NCI-H146 treated with DMSO at 0.1 percent for 48 hours (cell line): ENCODE results near the gene PLAAT4.
"Not testable (repeated sequence)": the region's sequence is repeated elsewhere in the genome, so short reads cannot be mapped to it uniquely, and the experiment has no call there.

Experiments used
- DNase-seq: peaks from one replicate; lab custom pipeline; 2025; ENCODE audit not compliant: unreplicated experiment; lab: John Stamatoyannopoulos, UW

The PLAAT4 gene

DNA sequence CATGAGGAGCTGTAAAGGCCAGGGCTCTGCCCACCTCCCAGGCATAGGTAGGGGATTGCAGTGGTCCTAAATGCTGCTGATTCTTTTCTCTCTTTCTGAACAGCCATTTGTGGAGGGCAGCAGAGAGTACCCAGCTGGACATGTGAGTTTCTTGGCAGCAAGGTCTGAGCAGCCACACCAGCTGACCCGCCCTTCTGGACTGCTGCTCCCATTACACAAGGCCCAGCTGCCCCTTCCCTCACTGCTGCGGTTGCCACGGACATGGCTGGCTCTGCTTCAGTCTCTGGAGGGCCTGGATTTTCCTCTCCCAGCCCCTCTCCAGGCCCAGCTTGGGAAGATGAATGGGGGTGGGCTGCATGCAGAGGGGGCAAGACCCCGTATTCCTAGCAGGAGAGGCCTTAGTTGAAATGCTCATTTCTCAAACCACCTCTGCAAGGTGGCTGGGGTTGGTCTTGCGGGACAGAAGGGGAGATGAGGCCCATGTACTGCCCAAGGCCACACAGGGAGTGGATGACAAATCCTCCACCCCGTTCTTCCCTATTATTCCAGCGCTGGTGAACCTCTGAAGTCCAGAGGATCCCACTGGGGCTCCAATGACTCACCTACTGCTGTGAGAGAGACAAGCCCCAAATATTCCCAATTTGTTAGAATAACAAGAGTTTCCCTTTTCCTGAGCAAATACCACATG, 26.1 kb upstream of the PLAAT4 start:
- no peak for DNase-seq

DNA sequence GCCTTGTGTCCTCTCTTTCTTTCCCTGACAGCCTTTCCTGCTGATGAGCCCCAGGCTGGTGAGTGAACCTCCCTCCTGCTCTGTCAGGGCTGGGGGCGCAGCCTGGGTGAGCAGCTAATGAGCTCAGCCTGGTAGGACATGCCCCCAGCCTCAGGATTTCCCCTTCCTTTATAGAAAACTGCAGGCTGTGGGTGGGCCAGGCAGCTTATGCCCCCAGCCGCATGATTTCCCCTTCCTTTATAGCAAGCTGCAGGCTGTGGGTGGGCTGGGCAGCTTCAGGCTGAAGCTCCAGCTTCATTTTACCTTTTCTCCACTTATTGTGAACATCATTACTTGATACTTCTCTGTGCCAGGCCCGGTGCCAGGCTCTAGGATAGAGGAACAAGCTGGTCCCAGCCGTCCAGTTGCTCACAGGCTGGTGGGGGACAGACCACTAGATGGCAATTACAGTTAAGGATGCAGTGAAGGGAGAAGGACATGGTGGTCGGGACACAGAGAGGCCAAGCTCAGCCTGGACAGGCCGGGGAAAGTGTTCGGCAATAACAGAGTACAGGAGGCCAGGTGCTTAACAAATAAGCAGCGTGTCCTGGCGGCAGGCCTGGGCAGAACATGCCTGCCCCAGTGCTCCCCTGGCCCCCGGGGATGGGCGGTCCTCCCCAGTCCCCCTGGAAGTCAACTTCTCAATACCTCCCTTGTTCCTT, 25.4 kb upstream of the PLAAT4 start:
- DNase-seq: no peak

DNA sequence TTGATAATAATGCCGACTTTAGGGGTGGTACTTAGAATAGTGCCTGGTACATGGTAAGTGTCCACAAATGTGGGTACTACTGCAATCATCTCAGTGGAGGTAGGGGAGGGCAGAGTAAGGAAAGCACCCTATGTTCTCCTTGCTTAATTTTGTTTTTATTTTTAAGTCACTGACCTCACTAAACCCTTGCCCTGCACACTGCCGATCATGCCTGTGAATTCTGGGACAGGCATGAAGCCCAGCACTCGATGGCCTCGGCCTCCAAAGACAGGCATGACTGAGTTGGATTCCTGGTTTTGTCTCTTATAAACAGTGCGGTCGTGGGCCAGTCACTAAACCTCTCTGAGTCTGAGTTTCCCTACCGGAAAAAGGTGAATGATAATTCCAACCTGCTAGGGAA, 23.8 kb upstream of the PLAAT4 start:
- DNase-seq: no peak

DNA sequence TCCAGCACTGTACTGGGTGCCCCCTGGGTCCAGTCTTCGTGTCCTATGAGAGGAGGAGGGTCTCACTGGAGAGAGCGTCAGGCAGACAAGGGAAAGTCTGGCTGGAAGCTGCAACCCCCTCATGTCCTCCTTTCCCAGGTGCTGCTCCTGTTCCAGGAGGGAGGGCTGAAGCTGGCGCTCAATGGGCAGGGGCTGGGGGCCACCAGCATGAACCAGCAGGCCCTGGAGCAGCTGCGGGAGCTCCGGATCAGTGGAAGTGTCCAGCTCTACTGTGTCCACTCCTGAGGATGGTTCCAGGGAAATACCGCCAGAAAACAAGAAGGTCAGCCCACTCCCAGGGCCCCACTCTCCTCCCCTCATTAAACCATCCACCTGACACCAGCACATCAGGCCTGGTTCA, 20.5 kb upstream of the PLAAT4 start:
- no peak for DNase-seq

DNA sequence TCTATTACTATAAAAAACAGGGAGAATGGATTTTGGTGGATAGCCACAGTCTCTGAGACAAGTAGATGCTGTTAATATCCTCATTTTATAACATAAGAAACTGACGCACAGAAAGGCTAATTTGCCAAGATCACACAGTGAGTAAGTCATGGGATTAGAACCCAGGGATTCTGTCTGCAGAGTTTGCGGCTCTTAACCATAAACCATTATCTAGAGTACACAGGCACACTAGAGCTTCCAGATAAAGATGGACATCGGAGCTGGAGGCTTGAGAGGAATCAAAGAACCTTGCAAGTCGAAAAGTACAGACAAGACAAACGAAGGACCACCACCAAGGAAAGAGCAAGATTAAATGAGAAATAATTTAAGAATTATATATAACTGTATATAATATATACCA, 19.5 kb upstream of the PLAAT4 start:
- no peak for DNase-seq

DNA sequence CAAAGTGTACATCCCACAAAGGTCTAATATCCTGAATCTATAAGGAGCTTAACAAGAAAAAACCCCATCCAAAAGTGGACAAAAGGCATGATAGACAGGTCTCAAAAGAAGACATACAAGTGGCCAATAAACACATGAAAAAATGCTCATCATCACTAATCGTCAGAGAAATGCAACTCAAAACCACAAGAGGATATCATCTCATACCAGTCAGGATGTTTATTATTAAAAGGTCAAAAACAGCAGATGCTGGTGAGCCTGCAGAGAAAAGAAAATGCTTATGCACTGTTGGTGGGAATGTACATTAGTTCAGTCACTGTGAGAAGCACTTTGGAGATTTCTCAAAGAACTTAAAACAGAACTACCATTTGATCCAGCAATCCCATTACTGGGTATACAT, 18.1 kb upstream of the PLAAT4 start:
- no peak for DNase-seq

DNA sequence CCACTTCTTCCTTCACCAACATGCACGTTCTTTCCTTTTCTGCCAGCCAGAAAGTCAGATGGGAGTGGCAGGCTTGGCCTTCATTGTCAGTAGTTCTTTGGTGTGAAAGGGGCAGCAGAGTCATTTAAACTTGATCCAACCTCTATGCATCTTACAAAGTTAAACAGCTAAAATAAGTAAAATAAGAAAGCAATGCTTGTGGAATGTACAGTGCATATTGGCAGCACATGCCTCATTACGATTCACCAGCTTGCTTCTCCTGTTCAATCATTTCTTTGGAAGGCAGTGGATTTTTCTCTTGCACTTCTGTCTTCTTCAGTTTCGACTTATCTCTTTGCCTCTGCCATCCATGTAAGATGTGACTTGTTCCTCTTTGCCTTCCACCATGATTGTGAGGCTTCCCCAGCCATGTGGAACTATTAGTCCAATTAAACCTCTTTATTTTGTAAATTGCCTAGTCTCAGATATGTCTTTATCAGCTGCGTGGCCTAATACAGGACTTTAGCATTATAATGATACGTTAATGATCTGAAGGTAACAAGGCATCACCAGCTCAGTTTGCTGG, 15.9 kb upstream of the PLAAT4 start:
- DNase-seq: no peak

DNA sequence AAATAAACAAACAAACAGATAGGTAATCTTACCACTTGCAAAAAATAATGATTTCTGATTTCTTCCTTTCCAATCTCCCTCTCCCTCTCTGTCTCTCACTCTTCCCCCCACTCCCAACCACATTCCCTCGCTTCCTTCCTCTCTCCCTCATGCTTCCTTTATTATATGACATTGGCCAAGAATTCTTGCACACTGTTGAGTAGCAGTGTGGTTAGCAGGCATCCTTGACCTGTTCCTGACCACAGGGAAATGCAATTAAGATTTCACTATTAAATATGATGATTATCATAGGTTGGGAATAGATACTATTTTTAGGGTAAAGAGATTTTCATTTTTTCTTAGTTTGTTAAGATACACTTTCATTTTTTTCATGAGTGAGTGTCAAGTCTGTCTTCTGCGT, 14.7 kb upstream of the PLAAT4 start:
- no peak for DNase-seq

DNA sequence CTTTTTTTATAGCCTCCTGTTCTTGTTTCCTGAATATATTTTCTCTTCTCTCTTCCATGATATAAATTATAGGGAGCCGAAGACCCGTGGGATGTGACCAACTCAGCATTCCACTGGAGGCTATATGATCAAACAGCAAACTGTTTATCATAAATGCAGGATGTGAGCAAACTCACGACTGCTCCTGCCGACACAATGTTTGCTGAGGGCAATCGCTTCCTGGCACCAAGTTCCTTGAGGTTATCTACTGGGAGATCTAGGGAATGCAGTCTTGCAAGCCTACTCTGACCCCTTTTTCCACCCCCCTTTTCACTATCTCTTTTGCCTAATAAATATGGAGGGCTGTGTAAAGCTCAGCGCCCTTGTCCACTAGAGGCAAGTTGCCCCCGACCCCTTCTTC, 13.5 kb upstream of the PLAAT4 start:
- DNase-seq: no peak

DNA sequence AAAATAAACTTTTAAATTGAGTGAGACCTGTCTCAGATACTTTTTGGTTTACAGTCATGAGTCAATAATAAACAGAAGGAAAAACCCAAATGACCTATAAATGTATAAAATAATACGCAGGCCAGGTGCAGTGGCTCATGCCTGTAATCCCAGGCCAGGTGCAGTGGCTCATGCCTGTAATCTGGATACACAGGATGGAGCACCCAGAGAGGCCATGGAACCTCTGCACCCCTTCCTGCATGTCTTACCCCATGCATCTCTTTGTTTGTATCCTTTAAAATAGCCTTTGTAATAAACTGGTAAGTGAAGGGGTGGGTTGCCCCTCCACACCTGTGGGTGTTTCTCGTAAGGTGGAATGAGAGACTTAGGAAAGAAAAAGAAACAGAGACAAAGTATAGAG, 8.9 kb upstream of the PLAAT4 start:
- no peak for DNase-seq

DNA sequence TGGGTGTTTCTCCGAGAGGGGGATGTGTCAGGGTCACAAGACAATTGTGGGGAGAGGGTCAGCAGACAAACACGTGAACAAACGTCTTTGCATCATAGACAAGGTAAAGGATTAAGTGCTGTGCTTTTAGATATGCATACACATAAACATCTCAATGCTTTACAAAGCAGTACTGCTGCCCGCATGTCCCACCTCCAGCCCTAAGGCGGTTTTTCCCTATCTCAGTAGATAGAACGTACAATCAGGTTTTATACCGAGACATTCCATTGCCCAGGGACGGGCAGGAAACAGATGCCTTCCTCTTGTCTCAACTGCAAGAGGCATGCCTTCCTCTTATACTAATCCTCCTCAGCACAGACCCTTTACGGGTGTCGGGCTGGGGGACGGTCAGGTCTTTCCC, 8.5 kb upstream of the PLAAT4 start:
- not testable (repeated sequence) for DNase-seq

DNA sequence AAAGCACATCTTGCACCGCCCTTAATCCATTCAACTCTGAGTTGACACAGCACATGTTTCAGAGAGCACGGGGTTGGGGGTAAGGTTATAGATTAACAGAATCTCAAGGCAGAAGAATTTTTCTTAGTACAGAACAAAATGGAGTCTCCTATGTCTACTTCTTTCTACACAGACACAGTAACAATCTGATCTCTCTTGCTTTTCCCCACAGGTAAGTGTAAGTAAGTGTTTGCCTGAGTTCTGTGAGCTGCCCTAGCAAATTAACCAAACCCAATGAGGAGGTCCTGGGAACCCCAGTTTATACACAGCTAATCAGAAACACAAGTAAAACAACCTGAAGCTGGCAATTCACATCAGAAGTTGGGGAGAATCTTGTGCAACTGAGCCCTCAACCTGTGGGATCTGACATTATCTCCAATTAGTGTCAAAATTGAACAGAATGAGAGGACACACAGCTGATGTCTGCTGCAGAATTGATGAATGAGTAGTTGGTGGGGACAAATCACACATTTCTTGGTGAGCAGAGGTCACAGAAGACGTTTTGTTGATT, 7.8 kb upstream of the PLAAT4 start:
- DNase-seq: not testable (repeated sequence)

DNA sequence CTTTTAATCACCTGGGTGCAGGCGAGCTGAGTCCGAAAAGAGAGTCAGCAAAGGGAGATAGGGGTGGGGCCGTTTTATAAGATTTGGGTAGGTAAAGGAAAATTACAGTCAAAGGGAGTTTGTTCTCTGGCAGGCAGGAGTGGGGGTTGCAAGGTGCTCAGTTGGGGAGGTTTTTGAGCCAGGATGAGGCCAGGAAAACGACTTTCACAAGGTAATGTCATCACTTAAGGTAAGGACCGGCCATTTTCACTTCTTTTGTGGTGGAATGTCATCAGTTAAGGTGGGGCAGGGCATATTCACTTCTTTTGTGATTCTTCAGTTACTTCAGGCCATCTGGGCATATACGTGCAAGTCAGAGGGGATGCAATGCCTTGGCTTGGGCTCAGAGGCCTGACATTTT, 7.2 kb upstream of the PLAAT4 start:
- DNase-seq: not testable (repeated sequence)

DNA sequence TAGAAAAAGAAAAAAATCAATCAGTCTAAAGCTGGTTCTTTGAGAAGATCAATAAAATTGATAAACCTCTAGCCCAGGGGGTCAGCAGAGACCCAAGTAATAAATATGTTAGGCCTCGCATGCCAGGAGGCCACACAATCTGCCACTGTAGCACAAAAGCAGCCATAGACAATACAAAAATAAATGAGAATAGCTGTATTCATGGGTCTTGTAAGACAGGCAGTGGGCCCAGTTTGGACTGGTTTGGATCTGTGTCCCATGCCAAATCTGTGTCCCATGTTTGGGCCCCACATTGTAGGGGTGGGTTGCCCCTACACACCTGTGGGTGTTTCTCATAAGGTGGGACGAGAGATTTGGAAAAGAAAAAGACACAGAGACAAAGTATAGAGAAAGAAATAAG, 6.6 kb upstream of the PLAAT4 start:
- no peak for DNase-seq

DNA sequence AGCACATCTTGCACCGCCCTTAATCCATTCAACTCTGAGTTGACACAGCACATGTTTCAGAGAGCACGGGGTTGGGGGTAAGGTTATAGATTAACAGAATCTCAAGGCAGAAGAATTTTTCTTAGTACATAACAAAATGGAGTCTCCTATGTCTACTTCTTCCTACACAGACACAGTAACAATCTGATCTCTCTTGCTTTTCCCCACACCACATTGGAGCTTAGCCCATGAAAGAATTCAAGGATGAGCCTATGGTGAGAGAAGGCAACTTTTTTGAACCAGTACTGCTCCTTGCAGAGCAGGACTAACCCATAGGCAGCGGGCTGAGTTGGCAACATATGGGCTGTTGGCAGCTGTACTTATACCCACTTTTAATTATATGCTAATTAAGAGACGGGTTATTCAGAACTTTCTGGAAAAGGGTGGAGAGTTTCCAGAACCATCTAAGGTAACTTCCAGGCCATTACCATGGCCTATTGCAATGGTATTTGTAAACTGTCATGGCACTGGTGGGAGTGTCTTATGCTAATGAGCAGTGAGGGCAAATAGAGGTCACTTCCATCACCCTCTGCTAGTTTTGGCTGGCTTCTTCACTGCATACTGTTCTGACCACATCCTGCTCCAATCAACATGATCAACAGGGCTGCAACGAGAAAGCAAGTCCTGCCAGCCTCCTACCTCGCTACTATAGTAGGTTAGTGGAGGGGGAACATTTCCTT, 5.4 kb upstream of the PLAAT4 start:
- DNase-seq: not testable (repeated sequence)

DNA sequence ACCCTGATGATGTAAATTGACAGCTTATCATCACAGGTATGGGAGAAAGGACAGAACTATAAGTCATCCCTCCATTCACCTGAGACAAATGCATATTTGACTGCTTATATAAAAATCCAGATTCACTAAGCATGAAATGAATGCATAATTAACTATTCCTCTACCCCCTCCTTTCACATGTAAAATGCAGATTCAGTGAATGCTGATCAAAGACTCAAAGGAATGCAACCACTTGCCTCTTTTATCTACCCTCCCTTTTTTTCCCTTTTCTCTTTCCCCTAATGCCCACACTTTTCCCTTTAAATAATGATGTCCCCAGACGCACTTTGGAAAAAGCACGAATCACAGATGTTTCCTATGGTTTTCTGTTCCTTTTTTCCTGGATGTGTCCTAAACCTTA, 4.5 kb upstream of the PLAAT4 start:
- DNase-seq: no peak

DNA sequence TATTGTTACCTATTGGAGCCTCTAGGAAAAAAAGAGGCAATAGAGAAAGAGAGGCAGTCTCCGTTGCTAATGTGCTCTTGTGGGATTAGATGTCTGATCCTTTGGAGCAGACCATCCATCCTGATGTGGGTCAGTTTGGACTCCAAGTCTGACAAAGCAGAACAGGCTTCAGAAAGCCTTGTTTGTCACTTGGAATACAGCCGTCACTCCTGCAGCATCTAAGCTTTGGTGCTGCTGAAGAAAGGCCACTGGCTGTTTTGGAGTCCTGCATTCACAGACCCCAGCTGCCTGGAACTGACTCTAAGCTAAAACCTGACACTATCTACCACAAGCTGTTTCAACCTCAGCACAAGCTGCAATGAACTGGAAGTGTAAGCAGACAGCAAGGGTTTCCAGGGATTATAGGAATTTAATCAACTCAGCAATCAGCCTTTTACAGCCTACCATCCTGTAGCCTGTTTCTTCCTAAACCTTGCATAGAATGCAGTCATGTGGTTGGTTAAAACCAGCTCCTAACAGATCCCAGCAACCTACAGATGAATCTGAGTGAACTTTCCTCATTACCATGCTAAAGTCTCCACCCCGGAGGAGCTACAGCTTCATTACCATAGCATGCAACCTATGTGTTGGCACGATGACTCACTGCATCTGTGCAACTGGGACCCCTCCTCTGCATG, 3.7 kb upstream of the PLAAT4 start:
- DNase-seq: no peak

DNA sequence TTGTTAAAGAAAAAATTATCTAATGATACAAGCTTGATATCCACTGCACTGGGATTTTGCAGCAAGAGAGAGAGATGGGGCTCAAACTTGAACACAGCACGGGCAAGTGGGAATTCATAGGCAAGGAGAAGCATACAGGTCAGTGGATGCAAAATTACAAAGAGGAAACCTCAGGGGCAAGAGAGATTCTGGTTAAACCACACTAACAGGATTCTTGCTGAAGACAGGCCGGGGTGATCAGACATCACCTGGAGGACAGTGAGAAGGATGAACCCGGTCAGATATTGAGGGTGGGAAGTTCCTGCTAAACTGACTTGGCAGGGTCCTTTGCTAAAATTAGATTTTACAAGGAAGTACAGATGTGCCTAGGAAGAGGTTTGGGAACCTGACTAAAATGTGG, 2.5 kb upstream of the PLAAT4 start:
- no peak for DNase-seq

DNA sequence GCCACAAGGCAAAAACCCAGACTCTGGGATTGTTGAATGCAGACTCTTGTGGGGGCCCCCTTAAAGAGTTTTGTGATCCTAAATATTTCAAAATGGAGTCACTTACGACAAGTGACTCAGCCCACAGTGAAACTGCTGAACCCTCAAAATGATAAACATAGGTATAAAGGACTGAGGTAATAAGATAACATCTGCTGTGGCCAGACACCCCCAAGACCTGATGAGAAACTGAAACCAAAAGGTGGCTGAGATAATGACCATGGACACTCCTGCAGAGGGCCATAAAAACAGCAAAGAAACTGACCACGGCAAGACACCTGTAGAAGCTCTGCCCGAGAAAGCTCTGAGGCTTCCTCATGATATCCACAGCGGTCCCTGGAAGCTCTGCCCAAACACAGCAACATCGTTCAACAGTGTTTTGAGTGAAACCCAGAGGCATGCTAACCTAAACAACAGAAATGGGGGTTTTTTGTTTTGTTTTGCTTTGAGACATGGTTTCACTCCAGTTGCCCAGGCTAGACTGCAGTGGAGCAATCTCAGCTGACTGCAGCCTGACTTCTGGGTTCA, 1.6 kb upstream of the PLAAT4 start:
- DNase-seq: no peak

DNA sequence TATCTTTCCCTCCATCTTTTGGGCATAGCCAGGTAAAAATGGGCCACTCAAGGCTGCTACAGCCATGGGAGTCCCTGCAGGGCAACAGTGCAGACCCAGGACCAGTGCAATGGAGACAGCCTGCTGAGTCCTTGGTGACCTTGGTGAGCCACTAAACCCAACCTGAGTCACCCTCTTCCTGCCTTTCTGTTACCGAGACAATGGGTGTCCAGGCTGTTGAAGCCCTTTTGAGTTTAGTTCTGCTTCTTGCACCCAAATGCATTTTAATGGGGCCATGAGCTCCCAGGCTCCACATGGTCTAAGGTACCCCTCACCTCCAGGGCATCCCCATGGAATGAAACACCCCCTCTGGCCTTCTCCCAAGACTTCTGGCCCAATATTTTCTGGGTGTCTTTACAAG, 874 bp upstream of the PLAAT4 start:
- DNase-seq: no peak
